ENCODE data around the gene EFHC1. TPM values are rescaled to one million over a fixed set of nuclear protein-coding genes. Genes with fewer than 3 reads are reported as not detected.
"Not testable (repeated sequence)": the region's sequence is repeated elsewhere in the genome, so short reads cannot be mapped to it uniquely, and the experiment has no call there.

The EFHC1 gene
- total and polyA plus RNA-seq, 10 donors = 9.3 to 40.3 (median 16.8) TPM

- H3K27me3 ChIP-seq (replicated peaks in 1 of 7) = no peaks in the 10 kb centered on the region
- 73 to 96% (median 77%) methylated on average over 2 of the region's 2 CpGs for WGBS, 5 donors
- H3K36me3 ChIP-seq = peaks cover 0 to 31% (median 0%) of the 10 kb centered on the region in 6 donors
- H3K4me1 ChIP-seq = no peaks in the 10 kb centered on the region
- H3K27ac ChIP-seq = no peak overlapping the region
- DNase-seq = no peak
- TF ChIP-seq POLR2AphosphoS5 (IDR thresholded peaks at IDR 0.05) (no peak), POLR2A (IDR thresholded peaks at IDR 0.05) (no peak)
- TF ChIP-seq, protein P1, sequence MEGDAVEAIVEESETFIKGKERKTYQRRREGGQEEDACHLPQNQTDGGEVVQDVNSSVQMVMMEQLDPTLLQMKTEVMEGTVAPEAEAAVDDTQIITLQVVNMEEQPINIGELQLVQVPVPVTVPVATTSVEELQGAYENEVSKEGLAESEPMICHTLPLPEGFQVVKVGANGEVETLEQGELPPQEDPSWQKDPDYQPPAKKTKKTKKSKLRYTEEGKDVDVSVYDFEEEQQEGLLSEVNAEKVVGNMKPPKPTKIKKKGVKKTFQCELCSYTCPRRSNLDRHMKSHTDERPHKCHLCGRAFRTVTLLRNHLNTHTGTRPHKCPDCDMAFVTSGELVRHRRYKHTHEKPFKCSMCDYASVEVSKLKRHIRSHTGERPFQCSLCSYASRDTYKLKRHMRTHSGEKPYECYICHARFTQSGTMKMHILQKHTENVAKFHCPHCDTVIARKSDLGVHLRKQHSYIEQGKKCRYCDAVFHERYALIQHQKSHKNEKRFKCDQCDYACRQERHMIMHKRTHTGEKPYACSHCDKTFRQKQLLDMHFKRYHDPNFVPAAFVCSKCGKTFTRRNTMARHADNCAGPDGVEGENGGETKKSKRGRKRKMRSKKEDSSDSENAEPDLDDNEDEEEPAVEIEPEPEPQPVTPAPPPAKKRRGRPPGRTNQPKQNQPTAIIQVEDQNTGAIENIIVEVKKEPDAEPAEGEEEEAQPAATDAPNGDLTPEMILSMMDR (IDR thresholded peaks at IDR 0.05 in 8 of 11, conservative IDR thresholded peaks at IDR 0.05 in 3 of 11) = no peak
- H3K4me3 ChIP-seq = no peak overlapping the region
- intact Hi-C loops (cut with DNase I; ENCODE audit: low total_unique reads) = no loop called here
- peaks cover 0 to 22% (median 19%) of the 10 kb centered on the region in 8 donors for H3K9me3 ChIP-seq
These were observed 34.4 kb downstream of the EFHC1 start for GRCh38 chr6:52454556-52454955.

GRCh38 chr6:52457096-52457495, 37.0 kb downstream of the EFHC1 start:
- Histone ChIP-seq H3K4me1 (no peaks in the 10 kb centered on the region), H3K27me3 (replicated peaks in 1 of 7) (no peaks in the 10 kb centered on the region), H3K27ac (no peak overlapping the region), H3K36me3 (peaks cover 0 to 24% (median 0%) of the 10 kb centered on the region in 6 donors), H3K4me3 (no peak overlapping the region), H3K9me3 (peaks cover 0 to 5% (median 0%) of the 10 kb centered on the region in 8 donors)
- TF ChIP-seq POLR2AphosphoS5 (IDR thresholded peaks at IDR 0.05) (no peak), POLR2A (IDR thresholded peaks at IDR 0.05) (no peak)
- TF ChIP-seq, protein P1 (IDR thresholded peaks at IDR 0.05 in 8 of 11, conservative IDR thresholded peaks at IDR 0.05 in 3 of 11) = no peak
- WGBS, 5 donors = 92 to 97% (median 96%) methylated on average over 2 of the region's 2 CpGs
- intact Hi-C loops (cut with DNase I; ENCODE audit: low total_unique reads) = no loop called here
- DNase-seq = no peak

GRCh38 chr6:52461194-52461593, 41.1 kb downstream of the EFHC1 start:
- intact Hi-C loops (cut with DNase I; ENCODE audit: low total_unique reads); H3K9me3 ChIP-seq; H3K27ac ChIP-seq; H3K4me1 ChIP-seq; H3K27me3 ChIP-seq (replicated peaks in 1 of 7); DNase-seq; H3K4me3 ChIP-seq; H3K36me3 ChIP-seq: not testable (repeated sequence)
- WGBS, 5 donors = 83 to 91% (median 89%) methylated on average over 2 of the region's 2 CpGs

- TF ChIP-seq POLR2AphosphoS5 (IDR thresholded peaks at IDR 0.05) = no peak
- TF ChIP-seq, protein P1 (IDR thresholded peaks at IDR 0.05 in 8 of 11, conservative IDR thresholded peaks at IDR 0.05 in 3 of 11) = no peak
- no peak for TF ChIP-seq POLR2A (IDR thresholded peaks at IDR 0.05)
- 94 to 99% (median 98%) methylated on average over 4 of the region's 4 CpGs for WGBS, 5 donors
- H3K4me3 ChIP-seq = no peak overlapping the region
- H3K9me3 ChIP-seq = no peaks in the 10 kb centered on the region
- H3K36me3 ChIP-seq = peaks cover 0 to 4% (median 0%) of the 10 kb centered on the region in 6 donors
- no peaks in the 10 kb centered on the region for H3K4me1 ChIP-seq
- no peak overlapping the region for H3K27ac ChIP-seq
- intact Hi-C loops (cut with DNase I; ENCODE audit: low total_unique reads) = no loop called here
- DNase-seq = no peak
- H3K27me3 ChIP-seq (replicated peaks in 1 of 7) = no peaks in the 10 kb centered on the region
These were observed 54.0 kb downstream of the EFHC1 start for GRCh38 chr6:52474173-52474572.

- DNase-seq = no peak
- Histone ChIP-seq H3K36me3 (peaks cover 0 to 4% (median 0%) of the 10 kb centered on the region in 6 donors), H3K27me3 (replicated peaks in 1 of 7) (no peaks in the 10 kb centered on the region), H3K27ac (no peak overlapping the region), H3K4me3 (no peak overlapping the region), H3K9me3 (no peaks in the 10 kb centered on the region), H3K4me1 (no peaks in the 10 kb centered on the region)
- intact Hi-C loops (cut with DNase I; ENCODE audit: low total_unique reads) = no loop called here
- WGBS, 5 donors = 77 to 92% (median 89%) methylated on average over 2 of the region's 2 CpGs
- TF ChIP-seq POLR2AphosphoS5 (IDR thresholded peaks at IDR 0.05) = no peak
- no peak for TF ChIP-seq POLR2A (IDR thresholded peaks at IDR 0.05)
- TF ChIP-seq, protein P1 (IDR thresholded peaks at IDR 0.05 in 8 of 11, conservative IDR thresholded peaks at IDR 0.05 in 3 of 11) = no peak
These were observed 55.2 kb downstream of the EFHC1 start for GRCh38 chr6:52475307-52475706.
